Measurements from ENCODE around the gene ZNF654.
"Not testable (repeated sequence)": the region's sequence is repeated elsewhere in the genome, so short reads cannot be mapped to it uniquely, and the experiment has no call there.

DNA sequence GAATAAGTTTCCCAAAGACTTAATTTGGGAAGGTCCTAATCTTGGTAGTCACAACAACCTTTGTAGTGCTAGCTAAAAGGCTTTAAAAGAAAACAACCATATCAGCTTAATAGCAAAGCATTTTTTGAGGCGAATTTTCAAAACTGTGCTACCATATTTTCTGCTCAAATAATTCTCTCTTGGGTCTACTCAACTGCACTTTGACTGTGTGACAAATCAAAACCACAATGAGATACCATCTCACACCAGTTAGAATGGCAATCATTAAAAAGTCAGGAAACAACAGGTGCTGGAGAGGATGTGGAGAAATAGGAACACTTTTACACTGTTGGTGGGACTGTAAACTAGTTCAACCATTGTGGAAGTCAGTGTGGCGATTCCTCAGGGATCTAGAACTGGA, 59.5 kb downstream of the ZNF654 start:
- not testable (repeated sequence) for TF ChIP-seq SP1 (IDR thresholded peaks at IDR 0.05); ZNF384 (IDR thresholded peaks at IDR 0.05); LEF1 (IDR thresholded peaks at IDR 0.05; ENCODE audit: borderline replicate concordance); CTBP1 (IDR thresholded peaks at IDR 0.05; ENCODE audit: borderline replicate concordance); FOXK2 (IDR thresholded peaks at IDR 0.05); FOXA1 (IDR thresholded peaks at IDR 0.05); L3MBTL2 (conservative IDR thresholded peaks at IDR 0.05)
